PC-3 (cell line): ENCODE data around the gene ABHD8. TPM values are rescaled to one million over a fixed set of nuclear protein-coding genes. Genes with fewer than 3 reads are reported as not detected.

Source experiments
- ATAC-seq: fragments of 200-7000 bp; cut with Tn5 transposase; 2 replicates; pipeline ENCODE4 v1.9.1; 2020; ENCODE audit warnings: mild to moderate bottlenecking, moderate library complexity
- BruUV-seq: library from RNA; stranded (reverse); fragments of 400-500 nt; replicated peaks from 2 replicates; lab custom pipeline; 2021; lab: Mats Ljungman, UMichigan
- CTCF ChIA-PET: fragments of 300-600 bp; sonication (Branson Sonifier 250); formaldehyde crosslinking; loops from one replicate; lab custom pipeline; 2022; ENCODE audit warnings: antibody characterized with exemption; lab: Charles Lee
- POLR2A ChIA-PET: fragments of 300-600 bp; sonication (Branson Sonifier 250); formaldehyde crosslinking; loops from one replicate; lab custom pipeline; 2022; ENCODE audit warnings: antibody characterized with exemption; ENCODE audit not compliant: unreplicated experiment; lab: Charles Lee
- DNase-seq: peaks from one replicate; pipeline ENCODE4 v3.0.0-alpha.2; 2015
- H2AFZ ChIP-seq: fragments of 300-600 bp; sonication (generic); 2 replicates; pipeline ENCODE4 v1.6.0; 2016; ENCODE audit warnings: antibody characterized with exemption, low read length
- H3F3A ChIP-seq: fragments of 300-600 bp; sonication (generic); one replicate; pipeline ENCODE4 v1.6.0; 2017; ENCODE audit warnings: antibody characterized with exemption, low read length, control low read depth, mild to moderate bottlenecking; ENCODE audit not compliant: unreplicated experiment
- H3K27ac ChIP-seq: fragments of 300-600 bp; sonication (generic); 2 replicates; pipeline ENCODE4 v1.5.1; 2016; ENCODE audit warnings: mild to moderate bottlenecking, low read length
- H3K27me3 ChIP-seq: fragments of 300-600 bp; sonication (generic); 2 replicates; pipeline ENCODE4 v1.6.1; 2016; ENCODE audit warnings: low read length, mixed read lengths
- H3K36me3 ChIP-seq: fragments of 300-600 bp; sonication (generic); 2 replicates; pipeline ENCODE4 v1.6.1; 2016; ENCODE audit warnings: low read depth, mixed run types, low read length, mixed read lengths
- H3K4me1 ChIP-seq: fragments of 300-600 bp; sonication (generic); 2 replicates; pipeline ENCODE4 v1.5.1; 2016; ENCODE audit warnings: low read length; ENCODE audit not compliant: insufficient read depth
- H3K4me2 ChIP-seq: fragments of 300-600 bp; sonication (generic); 2 replicates; pipeline ENCODE4 v1.6.0; 2016; ENCODE audit warnings: low read length
- H3K4me3 ChIP-seq: fragments of 300-600 bp; sonication (generic); 2 replicates; pipeline ENCODE4 v1.5.1; 2016; ENCODE audit warnings: mild to moderate bottlenecking, low read length, mixed read lengths
- H3K79me2 ChIP-seq: fragments of 300-600 bp; sonication (generic); 2 replicates; pipeline ENCODE4 v1.6.1; 2017; ENCODE audit warnings: low read length, mixed read lengths
- H3K9ac ChIP-seq: fragments of 300-600 bp; sonication (generic); 2 replicates; pipeline ENCODE4 v1.6.0; 2016; ENCODE audit warnings: mild to moderate bottlenecking, low read length
- H3K9me2 ChIP-seq: fragments of 300-600 bp; sonication (generic); replicated peaks from 2 replicates; pipeline ENCODE4 v1.6.1; 2016; ENCODE audit warnings: mixed run types, low read length, mixed read lengths
- H3K9me3 ChIP-seq: fragments of 300-600 bp; sonication (generic); 2 replicates; pipeline ENCODE4 v1.6.1; 2016; ENCODE audit warnings: low read length, mixed read lengths
- H4K20me1 ChIP-seq: fragments of 300-600 bp; sonication (generic); 2 replicates; pipeline ENCODE4 v1.6.1; 2016; ENCODE audit warnings: low read length, mixed read lengths
- EZH2 ChIP-seq: fragments of 300-600 bp; sonication (generic); IDR thresholded peaks from one replicate; pipeline ENCODE4 v1.6.1; 2017; ENCODE audit warnings: antibody characterized with exemption, mild to moderate bottlenecking, low read length; ENCODE audit not compliant: unreplicated experiment
- EZH2phosphoT487 ChIP-seq: fragments of 300-600 bp; sonication (generic); IDR thresholded peaks from 2 replicates; pipeline ENCODE4 v1.6.1; 2018; ENCODE audit warnings: mild to moderate bottlenecking, antibody characterized with exemption, low read length, borderline replicate concordance
- intact Hi-C: fragments of 100-400 bp; cut with micrococcal nuclease; formaldehyde crosslinking; loops from 2 replicates; pipeline ENCODE4 v1.9.0; 2023
- total RNA-seq: library from RNA; depleted of rRNA; stranded (reverse); fragments of >200 nt; gene quantifications from 2 replicates; pipeline ENCODE4 v1.2.3, GENCODE V29; 2014
- TF ChIP-seq, protein P1 (sequence below): fragments of 300-600 bp; sonication (generic); conservative IDR thresholded peaks from 2 replicates; pipeline ENCODE4 v1.5.1; 2017; ENCODE audit warnings: antibody characterized with exemption, low read depth, mild to moderate bottlenecking, low read length

The ABHD8 gene
- total RNA-seq, 1 experiment from 2014 or later: 42.4 TPM

DNA sequence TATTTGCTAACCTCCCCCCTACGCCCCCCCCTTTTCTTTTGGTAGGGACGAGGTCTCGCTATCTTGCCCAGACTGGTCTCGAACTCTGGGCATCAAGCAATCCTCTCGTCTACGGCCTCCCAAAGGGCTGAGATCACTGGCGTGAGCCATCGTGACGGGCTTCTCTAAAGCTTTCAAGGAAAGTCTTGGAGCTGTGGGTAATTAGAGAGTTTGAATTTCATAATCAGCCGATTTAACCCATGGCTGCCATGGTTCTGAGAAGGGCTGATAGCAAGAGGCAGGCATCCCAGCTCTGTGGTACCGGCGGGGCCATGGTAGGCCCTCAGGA lies 679 bp upstream of the ABHD8 start:
- ATAC-seq: no peak
- ChIA-PET CTCF (no interaction called here), POLR2A (no interaction called here)
- intact Hi-C loops: no loop called here
- Histone ChIP-seq H3K4me2 (peak overlapping the region; percentile 95; the same call in 1 of the 2 replicates), H3K9ac (no peak overlapping the region), H3K79me2 (peaks cover 38% of the 10 kb centered on the region), H4K20me1 (no peaks in the 10 kb centered on the region), H3K9me2 (no peaks in the 10 kb centered on the region), H3F3A (no peaks in the 10 kb centered on the region), H3K4me1 (peaks cover 22% of the 10 kb centered on the region), H3K4me3 (no peak overlapping the region), H3K36me3 (no peaks in the 10 kb centered on the region), H2AFZ (no peak overlapping the region; the same call in 1 of the 2 replicates), H3K27me3 (no peaks in the 10 kb centered on the region), H3K27ac (no peak overlapping the region), H3K9me3 (no peaks in the 10 kb centered on the region)
- DNase-seq: no peak
- TF ChIP-seq, protein P1, sequence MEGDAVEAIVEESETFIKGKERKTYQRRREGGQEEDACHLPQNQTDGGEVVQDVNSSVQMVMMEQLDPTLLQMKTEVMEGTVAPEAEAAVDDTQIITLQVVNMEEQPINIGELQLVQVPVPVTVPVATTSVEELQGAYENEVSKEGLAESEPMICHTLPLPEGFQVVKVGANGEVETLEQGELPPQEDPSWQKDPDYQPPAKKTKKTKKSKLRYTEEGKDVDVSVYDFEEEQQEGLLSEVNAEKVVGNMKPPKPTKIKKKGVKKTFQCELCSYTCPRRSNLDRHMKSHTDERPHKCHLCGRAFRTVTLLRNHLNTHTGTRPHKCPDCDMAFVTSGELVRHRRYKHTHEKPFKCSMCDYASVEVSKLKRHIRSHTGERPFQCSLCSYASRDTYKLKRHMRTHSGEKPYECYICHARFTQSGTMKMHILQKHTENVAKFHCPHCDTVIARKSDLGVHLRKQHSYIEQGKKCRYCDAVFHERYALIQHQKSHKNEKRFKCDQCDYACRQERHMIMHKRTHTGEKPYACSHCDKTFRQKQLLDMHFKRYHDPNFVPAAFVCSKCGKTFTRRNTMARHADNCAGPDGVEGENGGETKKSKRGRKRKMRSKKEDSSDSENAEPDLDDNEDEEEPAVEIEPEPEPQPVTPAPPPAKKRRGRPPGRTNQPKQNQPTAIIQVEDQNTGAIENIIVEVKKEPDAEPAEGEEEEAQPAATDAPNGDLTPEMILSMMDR: no peak
- TF ChIP-seq EZH2phosphoT487 (no peak), EZH2 (no peak)
- no TSS peak for BruUV-seq

DNA sequence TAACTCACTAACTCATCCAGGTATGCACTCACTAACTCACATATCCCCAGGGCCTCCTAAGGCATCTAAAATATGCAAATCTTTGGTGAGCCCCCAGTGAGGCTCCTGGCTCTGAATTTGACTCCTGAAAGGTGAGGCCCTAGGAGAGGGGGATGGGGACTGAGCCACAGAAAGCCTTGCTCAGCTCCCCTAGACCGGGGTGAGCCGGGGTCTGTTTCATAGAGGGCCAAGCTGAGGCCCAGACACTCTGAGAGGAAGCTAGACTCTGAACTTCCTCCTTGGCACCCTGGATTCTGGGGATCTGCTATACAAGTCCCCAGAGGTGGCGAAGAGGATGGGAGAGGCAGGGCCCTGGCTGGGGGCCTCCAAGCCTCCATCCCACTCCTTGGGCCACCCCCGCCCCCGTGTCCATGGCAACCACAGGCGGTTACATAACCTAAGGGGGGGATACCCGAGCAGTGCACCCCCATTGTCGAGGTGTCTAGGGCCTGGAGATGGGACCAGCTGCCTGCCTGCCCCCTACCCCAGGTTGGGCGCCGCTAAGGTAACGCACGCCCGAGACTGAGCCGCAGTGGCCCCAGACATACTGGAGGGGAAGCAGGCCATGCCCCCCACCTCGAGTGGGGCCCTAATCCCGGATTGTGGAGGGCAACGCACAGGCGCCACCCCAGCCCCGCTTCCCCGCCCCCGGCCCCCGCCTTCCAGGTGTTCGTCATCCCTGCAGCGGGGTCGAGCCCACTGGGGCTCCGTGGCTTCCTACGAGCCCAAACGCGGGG lies 646 bp downstream of the ABHD8 start:
- H3K9me3 ChIP-seq: no peaks in the 10 kb centered on the region
- no peaks in the 10 kb centered on the region for H3K9me2 ChIP-seq
- ATAC-seq (no peak), DNase-seq (peak; percentile 45)
- no peaks in the 10 kb centered on the region for H3F3A ChIP-seq
- peak overlapping the region; percentile 95 for H3K4me2 ChIP-seq
- peak overlapping the region; percentile 87 for H2AFZ ChIP-seq
- TF ChIP-seq EZH2: no peak
- TF ChIP-seq, protein P1: no peak
- no peak for TF ChIP-seq EZH2phosphoT487
- BruUV-seq: TSS peak; percentile 48
- intact Hi-C loops: no loop called here
- no peak overlapping the region for H3K27ac ChIP-seq
- H4K20me1 ChIP-seq: no peaks in the 10 kb centered on the region
- CTCF ChIA-PET: no interaction called here
- peaks cover 22% of the 10 kb centered on the region for H3K4me1 ChIP-seq
- H3K27me3 ChIP-seq: no peaks in the 10 kb centered on the region
- POLR2A ChIA-PET: no interaction called here
- H3K79me2 ChIP-seq: peaks cover 32% of the 10 kb centered on the region
- no peaks in the 10 kb centered on the region for H3K36me3 ChIP-seq
- peak overlapping the region; percentile 80 for H3K4me3 ChIP-seq
- H3K9ac ChIP-seq: peak overlapping the region; percentile 69

DNA sequence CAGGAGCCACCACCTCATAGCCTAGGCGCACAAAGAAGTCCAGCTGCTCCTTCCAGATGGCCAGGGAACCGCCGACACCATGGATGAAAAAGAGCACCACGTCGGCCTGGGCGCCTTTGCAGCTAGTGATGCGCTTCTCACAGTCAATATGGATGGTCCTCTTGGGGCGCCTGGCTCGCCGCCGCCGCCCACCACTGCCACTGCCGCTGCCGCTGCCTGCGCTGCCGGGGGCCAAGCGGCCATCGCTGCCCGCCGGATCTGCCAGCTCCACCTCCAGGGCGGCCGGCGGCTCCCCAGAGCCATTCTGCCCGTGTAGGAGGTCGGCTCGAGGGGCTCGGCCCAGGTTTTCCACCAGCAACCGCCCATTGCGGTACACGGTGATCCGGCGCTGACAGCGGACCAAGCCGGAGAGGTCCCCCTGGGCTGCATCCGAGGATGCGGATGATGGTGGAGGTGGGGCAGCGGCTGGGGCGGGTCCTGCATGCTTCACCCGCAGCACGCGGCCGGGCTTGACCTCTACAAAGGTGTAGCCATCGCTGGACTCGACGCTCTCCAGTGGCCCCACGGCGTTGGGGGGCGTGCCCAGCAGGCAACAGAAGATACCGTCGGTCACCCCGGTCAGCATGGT lies 2.1 kb downstream of the ABHD8 start:
- intact Hi-C loops: no loop called here
- no TSS peak for BruUV-seq
- peaks cover 35% of the 10 kb centered on the region for H3K4me1 ChIP-seq
- H3K9me3 ChIP-seq: no peaks in the 10 kb centered on the region
- no peaks in the 10 kb centered on the region for H4K20me1 ChIP-seq
- no peaks in the 10 kb centered on the region for H3F3A ChIP-seq
- ATAC-seq (no peak), DNase-seq (no peak)
- H3K27ac ChIP-seq: no peak overlapping the region
- ChIA-PET CTCF (no interaction called here), POLR2A (no interaction called here)
- no peak overlapping the region for H2AFZ ChIP-seq
- peaks cover 18% of the 10 kb centered on the region for H3K79me2 ChIP-seq
- H3K4me3 ChIP-seq: no peak overlapping the region
- no peak overlapping the region for H3K4me2 ChIP-seq
- no peak overlapping the region for H3K9ac ChIP-seq
- no peaks in the 10 kb centered on the region for H3K9me2 ChIP-seq
- H3K36me3 ChIP-seq: no peaks in the 10 kb centered on the region
- no peaks in the 10 kb centered on the region for H3K27me3 ChIP-seq
- TF ChIP-seq EZH2phosphoT487 (no peak), EZH2 (no peak)
- TF ChIP-seq, protein P1: no peak
